G401 (cell line): ENCODE data around the gene STK32B. TPM values are rescaled to one million over a fixed set of nuclear protein-coding genes. Genes with fewer than 3 reads are reported as not detected.
A peak's percentile ranks its signal among the peaks of the same experiment; 100 is the strongest.

Experiments
- DNase-seq: peaks from one replicate; pipeline ENCODE4 v3.0.0-alpha.2; 2015; ENCODE audit warnings: low spot score
- in situ Hi-C: cut with HindIII; loops from 2 replicates; pipeline ENCODE4 v1.10.0; 2016; ENCODE audit warnings: low sequenced_read_pairs, mixed read lengths
- total RNA-seq: library from RNA; depleted of rRNA; stranded (reverse); fragments of >200 nt; shearing (Covaris generic); gene quantifications from 2 replicates; pipeline ENCODE4 v1.2.3, GENCODE V29; 2014

Gene STK32B
- total RNA-seq, 1 experiment from 2014 or later, result 1.9 TPM

- in situ Hi-C loops, result no loop called here
- no peak for DNase-seq
Measured at GRCh38 chr4:5465956-5466355, 414.7 kb downstream of the STK32B start.

GRCh38 chr4:5467111-5467510 lies 415.8 kb downstream of the STK32B start:
- DNase-seq, result no peak
- in situ Hi-C loops, result no loop called here

GRCh38 chr4:5469151-5469775 lies 418.0 kb downstream of the STK32B start:
- DNase-seq, result no peak
- in situ Hi-C loops, result no loop called here

- in situ Hi-C loops, result no loop called here
- DNase-seq, result peak; percentile 36
Measured at GRCh38 chr4:5469861-5470260, 418.6 kb downstream of the STK32B start.

- peak; percentile 46 for DNase-seq
- in situ Hi-C loops, result no loop called here
Measured at GRCh38 chr4:5470318-5471198, 419.3 kb downstream of the STK32B start.

GRCh38 chr4:5471206-5471605 lies 419.9 kb downstream of the STK32B start:
- no peak for DNase-seq
- in situ Hi-C loops, result no loop called here

- no peak for DNase-seq
- in situ Hi-C loops, result no loop called here
Measured at GRCh38 chr4:5471691-5472090, 420.4 kb downstream of the STK32B start.

- peak; percentile 84 for DNase-seq
- in situ Hi-C loops, result no loop called here
Measured at GRCh38 chr4:5472160-5472591, 420.9 kb downstream of the STK32B start.

- DNase-seq, result no peak
- in situ Hi-C loops, result no loop called here
Measured at GRCh38 chr4:5473125-5473524, 421.8 kb downstream of the STK32B start.

- no peak for DNase-seq
- in situ Hi-C loops, result no loop called here
Measured at GRCh38 chr4:5474756-5475155, 423.5 kb downstream of the STK32B start.

- DNase-seq, result no peak
- in situ Hi-C loops, result no loop called here
Measured at GRCh38 chr4:5477613-5478012, 426.3 kb downstream of the STK32B start.

- in situ Hi-C loops, result no loop called here
- DNase-seq, result no peak
Measured at GRCh38 chr4:5478169-5478568, 426.9 kb downstream of the STK32B start.

GRCh38 chr4:5478697-5479096 lies 427.4 kb downstream of the STK32B start:
- in situ Hi-C loops, result no loop called here
- no peak for DNase-seq

GRCh38 chr4:5479518-5480060 lies 428.3 kb downstream of the STK32B start:
- no peak for DNase-seq
- in situ Hi-C loops, result no loop called here

GRCh38 chr4:5488413-5488812 lies 437.1 kb downstream of the STK32B start:
- no peak for DNase-seq
- in situ Hi-C loops, result no loop called here

GRCh38 chr4:5489260-5489659 lies 438.0 kb downstream of the STK32B start:
- in situ Hi-C loops, result no loop called here
- DNase-seq, result no peak

GRCh38 chr4:5497489-5497888 lies 446.2 kb downstream of the STK32B start:
- DNase-seq, result no peak
- in situ Hi-C loops, result no loop called here

GRCh38 chr4:5500165-5500564 lies 448.9 kb downstream of the STK32B start:
- no peak for DNase-seq
- in situ Hi-C loops, result no loop called here

- in situ Hi-C loops, result no loop called here
- no peak for DNase-seq
Measured at GRCh38 chr4:5503336-5503936, 452.2 kb downstream of the STK32B start.

- DNase-seq, result no peak
- in situ Hi-C loops, result no loop called here
Measured at GRCh38 chr4:5504486-5504885, 453.2 kb downstream of the STK32B start.
